Type B pancreatic cell (in vitro differentiated cells): Measurements from ENCODE around the gene DIPK1A. TPM values are rescaled to one million over a fixed set of nuclear protein-coding genes. Genes with fewer than 3 reads are reported as not detected.

Experiments used
- DNase-seq: peaks from one replicate; pipeline ENCODE4 v3.0.0; 2021; ENCODE audit warnings: mixed read lengths; ENCODE audit not compliant: unreplicated experiment; ENCODE audit errors: extremely low spot score
- H3K27ac Mint-ChIP-seq: 2 replicates; pipeline ENCODE4 v1.8.0; 2021; ENCODE audit warnings: mild to moderate bottlenecking, mixed read lengths
- H3K27me3 Mint-ChIP-seq: 2 replicates; pipeline ENCODE4 v1.8.0; 2021; ENCODE audit warnings: mixed read lengths
- H3K36me3 Mint-ChIP-seq: 2 replicates; pipeline ENCODE4 v1.8.0; 2021; ENCODE audit warnings: mixed read lengths
- H3K4me1 Mint-ChIP-seq: one replicate; pipeline ENCODE4 v1.8.0; 2021; ENCODE audit warnings: mixed read lengths; ENCODE audit not compliant: unreplicated experiment
- H3K4me3 Mint-ChIP-seq: 2 replicates; pipeline ENCODE4 v1.8.0; 2021; ENCODE audit warnings: mild to moderate bottlenecking, mixed read lengths
- H3K9me3 Mint-ChIP-seq: 2 replicates; pipeline ENCODE4 v1.8.0; 2021; ENCODE audit warnings: mixed read lengths
- CTCF ChIP-seq: fragments of 200-600 bp; sonication (generic); conservative IDR thresholded peaks from 2 replicates; pipeline ENCODE4 v1.5.0; 2021; ENCODE audit warnings: antibody characterized with exemption, mild to moderate bottlenecking
- total RNA-seq: library from RNA; stranded (reverse); gene quantifications from 2 replicates; pipeline ENCODE4 v1.2.1, GENCODE V29; 2021; ENCODE audit warnings: low replicate concordance

The DIPK1A gene
- total RNA-seq, 1 donor from 2014 or later: 4.6 TPM

GRCh38 chr1:92961896-92962752 is 862 bp upstream of the DIPK1A start:
- no peak for TF ChIP-seq CTCF
- no peak for DNase-seq
- Mint-ChIP-seq H3K4me1 (peaks cover 15% of the 10 kb centered on the region), H3K4me3 (no peak overlapping the region), H3K9me3 (no peaks in the 10 kb centered on the region), H3K27me3 (peaks cover 6% of the 10 kb centered on the region), H3K27ac (no peak overlapping the region), H3K36me3 (no peaks in the 10 kb centered on the region)

- Mint-ChIP-seq H3K27me3 (peaks cover 6% of the 10 kb centered on the region), H3K4me1 (peaks cover 15% of the 10 kb centered on the region), H3K4me3 (peak overlapping the region; percentile 93), H3K36me3 (no peaks in the 10 kb centered on the region), H3K27ac (peak overlapping the region; percentile 98), H3K9me3 (no peaks in the 10 kb centered on the region)
- DNase-seq: peak; percentile 71
- peak; percentile 69 for TF ChIP-seq CTCF
These were observed 699 bp downstream of the DIPK1A start for GRCh38 chr1:92960395-92961130.

- no peak for DNase-seq
- Mint-ChIP-seq H3K27me3 (peaks cover 6% of the 10 kb centered on the region), H3K4me3 (peak overlapping the region; percentile 34), H3K9me3 (no peaks in the 10 kb centered on the region), H3K27ac (peak overlapping the region; percentile 8), H3K36me3 (no peaks in the 10 kb centered on the region), H3K4me1 (peaks cover 15% of the 10 kb centered on the region)
- no peak for TF ChIP-seq CTCF
These were observed 2.9 kb downstream of the DIPK1A start for GRCh38 chr1:92958203-92958970.

GRCh38 chr1:92957030-92957734 is 4.1 kb downstream of the DIPK1A start:
- Mint-ChIP-seq H3K27ac (no peak overlapping the region), H3K36me3 (no peaks in the 10 kb centered on the region), H3K9me3 (no peaks in the 10 kb centered on the region), H3K4me3 (no peak overlapping the region), H3K4me1 (peaks cover 15% of the 10 kb centered on the region), H3K27me3 (peaks cover 6% of the 10 kb centered on the region)
- DNase-seq: no peak
- TF ChIP-seq CTCF: no peak
